GM18498 (cell line): Measurements from ENCODE around the gene TPST1.
"Not testable (repeated sequence)": the region's sequence is repeated elsewhere in the genome, so short reads cannot be mapped to it uniquely, and the experiment has no call there.

Experiments
- ATAC-seq: cut with Tn5 transposase; IDR thresholded peaks from one replicate; pipeline ENCODE4 v1.9.1; 2021; ENCODE audit warnings: mild to moderate bottlenecking, moderate library complexity; ENCODE audit not compliant: unreplicated experiment

TPST1 gene

DNA sequence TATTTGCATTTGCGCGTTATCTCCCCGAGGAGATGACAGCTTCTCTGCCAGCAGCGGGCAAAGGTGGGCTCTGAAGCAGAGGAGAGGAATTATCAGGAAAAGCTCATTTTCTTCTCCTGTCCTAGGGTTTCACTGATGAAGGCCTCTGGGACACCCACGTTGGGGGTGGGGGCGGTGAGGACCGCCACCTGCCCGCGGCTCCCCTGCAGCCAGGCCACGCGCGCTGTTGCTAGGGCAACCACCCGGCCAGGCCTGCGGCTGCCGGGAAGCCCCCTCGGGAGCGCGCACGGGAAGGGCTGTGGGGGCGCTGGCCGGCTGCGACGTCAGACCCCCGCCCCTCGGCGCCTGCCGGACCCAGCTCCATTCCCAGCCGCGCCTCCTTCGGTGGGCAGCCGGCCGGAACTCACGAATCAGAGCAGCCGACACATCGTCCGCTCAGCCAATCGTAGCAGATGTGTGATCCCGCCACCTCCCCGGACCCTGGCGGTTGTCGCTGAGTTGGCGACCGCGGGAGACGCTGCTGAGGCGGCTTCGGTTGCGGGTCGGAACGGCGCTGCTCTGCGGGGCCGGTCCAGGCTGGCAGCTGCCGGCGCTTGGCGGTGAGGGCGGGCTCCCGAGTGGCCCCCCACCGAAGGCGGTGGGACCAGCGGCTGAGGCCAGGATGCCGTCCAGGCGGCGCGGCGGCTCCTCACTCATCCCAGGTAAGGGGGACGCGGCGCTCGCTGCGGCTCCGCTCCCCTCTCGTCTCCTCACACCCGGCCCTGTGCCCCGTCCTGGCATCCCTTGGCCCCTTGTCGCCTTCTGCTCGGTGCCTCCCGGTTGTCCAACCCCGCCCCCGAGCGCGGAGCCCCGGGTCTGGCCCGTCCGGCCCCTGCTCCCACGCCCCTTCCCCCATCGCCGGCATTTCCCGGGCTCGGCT is at the start of gene TPST1:
TSS of gene TPST1 (plus strand) at position 513 of the 919 bp plus-strand sequence. CDS start 35,092 bp downstream, outside the sequence.
- ATAC-seq: peak; percentile 95

- ATAC-seq: not testable (repeated sequence)
These were observed 49.1 kb upstream of the TPST1 start for GRCh38 chr7:66156035-66156434.

- no peak for ATAC-seq
These were observed 48.1 kb upstream of the TPST1 start for GRCh38 chr7:66157060-66157459.

GRCh38 chr7:66162622-66163021 is 42.5 kb upstream of the TPST1 start:
- no peak for ATAC-seq

- no peak for ATAC-seq
These were observed 41.9 kb upstream of the TPST1 start for GRCh38 chr7:66163186-66163610.

GRCh38 chr7:66164356-66164755 is 40.8 kb upstream of the TPST1 start:
- ATAC-seq: no peak

DNA sequence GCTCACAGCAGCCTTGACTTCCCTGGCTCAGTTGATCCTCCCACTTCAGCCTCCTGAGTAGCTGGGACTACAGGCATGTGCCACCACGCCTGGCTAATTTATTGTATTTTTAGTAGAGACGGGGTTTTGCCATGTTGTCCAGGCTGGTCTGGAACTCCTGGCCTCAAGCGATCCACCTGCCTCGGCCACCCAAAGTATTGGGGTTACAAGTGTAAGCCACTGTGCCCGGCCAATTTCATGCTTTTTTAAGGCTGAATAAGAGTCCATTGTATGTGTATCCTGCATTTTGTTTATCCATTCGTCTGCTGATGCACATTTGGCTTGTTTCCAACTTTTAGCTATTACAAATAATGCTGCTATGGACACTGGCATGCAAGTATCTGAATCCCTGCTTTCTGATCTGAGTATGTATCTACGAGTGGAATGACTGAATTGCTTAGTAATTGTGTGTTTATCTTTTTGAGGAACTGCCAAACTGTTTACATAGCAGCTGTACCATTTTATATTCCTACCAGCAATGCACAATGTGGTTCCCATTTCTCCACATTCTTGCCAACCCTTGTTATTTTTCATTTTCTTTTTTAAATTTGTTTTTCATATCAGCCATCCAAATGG is 37.3 kb upstream of the TPST1 start:
- no peak for ATAC-seq

DNA sequence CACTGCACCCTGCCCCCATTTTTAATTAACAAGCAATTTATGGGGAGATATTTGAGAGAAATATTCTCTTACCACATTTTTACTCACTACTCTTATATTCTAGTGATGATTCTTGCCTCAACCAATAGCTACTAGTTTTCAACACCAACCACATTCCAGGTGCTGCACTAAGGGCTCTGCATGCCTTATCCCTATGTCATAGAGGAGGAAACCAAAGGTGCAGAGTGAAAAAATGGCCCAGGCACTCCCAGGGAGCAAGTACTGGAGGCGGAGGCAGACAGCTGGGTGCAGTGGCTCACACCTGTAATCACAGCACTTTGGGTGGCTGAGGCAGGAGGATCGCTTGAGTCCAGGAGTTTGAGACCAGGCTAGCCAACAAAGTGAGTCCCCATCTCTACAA is 35.5 kb upstream of the TPST1 start:
- ATAC-seq: no peak

DNA sequence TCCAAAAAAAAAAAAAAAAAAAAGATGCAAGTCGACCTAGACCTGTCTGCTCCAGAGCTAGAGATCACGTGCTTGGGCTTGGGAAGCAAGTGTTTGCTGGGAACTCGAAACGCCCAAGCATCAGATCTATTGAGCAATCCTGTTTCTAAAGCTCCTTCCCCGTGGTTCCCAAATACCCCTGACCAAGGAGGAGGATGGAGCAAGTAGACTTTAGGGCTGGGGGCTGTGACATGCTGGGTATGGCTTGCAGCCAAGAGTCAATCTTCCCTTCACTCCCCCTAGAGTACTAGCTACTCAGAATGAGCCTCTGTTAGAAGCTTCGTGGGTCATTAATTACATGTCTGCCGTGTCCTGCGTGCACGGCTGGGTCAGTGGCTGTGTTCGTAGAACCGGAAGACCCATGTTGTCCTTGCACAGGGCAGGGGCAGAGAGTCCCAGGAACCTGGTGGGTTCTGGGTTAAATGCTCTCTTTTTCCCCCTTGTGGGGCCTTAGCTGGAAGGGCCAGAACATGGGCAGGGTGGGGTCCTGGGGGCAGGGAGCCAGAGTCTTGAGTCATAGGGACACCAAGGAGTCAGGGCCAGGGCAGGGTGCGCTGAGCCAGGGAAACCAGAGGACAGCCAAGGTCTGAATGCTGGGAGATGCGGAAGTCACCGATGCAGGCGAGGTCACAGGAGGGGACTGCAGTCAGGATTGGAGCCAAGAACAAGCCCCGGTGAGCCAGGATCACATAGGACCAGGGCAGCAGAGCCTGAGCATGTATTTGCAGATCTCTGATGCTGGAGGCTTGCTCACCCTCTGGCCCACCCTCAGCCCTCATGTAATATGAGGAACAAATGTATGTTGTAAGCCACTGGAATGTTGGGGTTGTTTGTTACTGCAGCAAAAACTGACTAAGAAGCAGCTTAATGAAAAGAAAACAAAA is 34.6 kb upstream of the TPST1 start:
- no peak for ATAC-seq

DNA sequence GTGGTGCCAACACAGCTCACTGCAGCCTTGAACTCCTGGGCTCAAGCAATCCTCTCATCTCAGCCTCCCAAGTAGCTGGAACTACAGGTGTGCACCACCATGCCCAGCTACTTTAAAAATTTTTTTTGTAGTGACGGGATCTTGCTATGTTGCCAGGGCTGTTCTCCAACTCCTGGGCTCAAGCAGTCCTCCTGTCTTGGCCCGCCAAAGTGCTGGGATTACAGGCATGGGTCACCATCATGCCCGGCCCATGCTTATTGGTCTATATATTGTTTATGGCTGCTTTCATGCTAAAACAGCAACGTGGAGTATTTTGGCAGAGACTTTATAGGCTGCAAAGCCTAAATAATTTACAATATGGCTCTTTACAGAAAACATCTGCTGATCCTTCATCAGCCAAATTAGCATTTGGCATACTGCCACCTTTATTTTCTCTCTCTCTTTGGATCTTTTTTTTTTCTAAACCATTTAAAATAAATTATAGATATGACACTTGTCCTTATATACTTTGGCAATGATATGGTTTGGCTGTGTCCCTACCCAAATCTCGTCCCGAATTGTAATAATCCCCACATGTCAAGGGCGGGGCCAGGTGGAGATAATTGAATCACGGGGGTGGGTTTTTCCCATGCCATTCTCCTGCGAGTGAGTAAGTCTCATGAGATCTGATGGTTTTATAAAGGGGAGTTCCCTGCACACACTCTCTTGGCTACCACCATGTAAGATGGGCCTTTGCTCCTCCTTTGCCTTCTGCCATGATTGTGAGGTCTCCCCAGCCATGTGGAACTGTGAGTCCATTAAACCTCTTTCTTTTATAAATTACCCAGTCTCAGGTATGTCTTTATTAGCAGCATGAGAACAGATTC is 32.4 kb upstream of the TPST1 start:
- not testable (repeated sequence) for ATAC-seq

GRCh38 chr7:66173856-66174255 is 31.3 kb upstream of the TPST1 start:
- ATAC-seq: no peak

GRCh38 chr7:66175006-66175405 is 30.1 kb upstream of the TPST1 start:
- ATAC-seq: not testable (repeated sequence)

DNA sequence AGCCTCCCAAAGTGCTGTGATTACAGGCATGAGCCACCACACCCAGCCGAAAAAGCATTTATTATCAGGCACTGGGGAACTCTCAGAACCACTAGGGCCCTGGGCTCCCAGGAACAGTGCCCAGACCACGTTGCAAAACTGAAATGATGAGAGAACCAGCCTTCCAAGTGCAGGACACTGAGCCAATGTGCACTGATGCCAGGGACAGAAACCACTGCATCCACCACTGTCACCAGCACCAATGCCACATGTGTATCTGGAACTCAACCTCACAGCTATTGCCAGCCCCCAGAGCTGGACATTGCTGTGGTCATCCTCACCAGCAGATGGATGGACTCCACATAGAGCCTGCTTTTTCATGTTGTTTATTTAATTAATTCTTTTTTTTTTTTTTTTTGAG is 28.2 kb upstream of the TPST1 start:
- no peak for ATAC-seq

DNA sequence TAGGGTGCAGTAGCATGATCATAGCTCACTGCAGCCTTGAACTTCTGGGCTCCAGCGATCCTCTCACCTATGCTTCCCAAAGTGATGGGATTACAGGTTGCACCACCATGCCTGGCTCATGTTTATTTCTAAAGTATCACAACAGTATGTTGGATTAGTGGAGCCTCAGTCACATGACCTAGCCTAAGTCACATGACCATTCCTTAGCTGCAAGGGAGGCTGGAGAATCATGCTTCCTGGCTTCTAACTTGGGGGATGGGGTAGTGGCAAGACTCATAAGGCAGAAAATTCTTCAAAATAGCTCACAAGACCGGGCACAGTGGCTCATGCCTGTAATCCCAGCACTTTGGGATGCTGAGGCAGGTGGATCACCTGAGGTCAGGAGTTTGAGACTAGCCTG is 26.9 kb upstream of the TPST1 start:
- ATAC-seq: no peak

DNA sequence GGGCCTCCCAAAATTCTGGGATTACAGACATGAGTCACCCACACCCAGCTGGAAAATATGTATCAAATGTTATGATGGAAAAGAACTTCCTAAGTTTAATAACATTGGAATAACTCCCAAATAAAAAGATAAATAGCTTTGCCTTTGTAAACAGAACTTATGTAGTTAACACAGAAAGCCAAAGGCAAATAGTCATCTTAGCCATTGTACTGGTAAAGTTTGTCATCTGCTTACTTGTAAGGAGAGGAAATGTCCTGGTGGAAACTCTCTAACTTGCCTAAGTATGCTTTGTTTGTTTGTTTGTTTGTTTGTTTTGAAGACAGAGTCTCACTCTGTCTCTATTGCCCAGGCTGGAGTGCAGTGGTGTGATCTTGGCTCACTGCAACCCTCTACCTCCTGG is 23.8 kb upstream of the TPST1 start:
- ATAC-seq: no peak

DNA sequence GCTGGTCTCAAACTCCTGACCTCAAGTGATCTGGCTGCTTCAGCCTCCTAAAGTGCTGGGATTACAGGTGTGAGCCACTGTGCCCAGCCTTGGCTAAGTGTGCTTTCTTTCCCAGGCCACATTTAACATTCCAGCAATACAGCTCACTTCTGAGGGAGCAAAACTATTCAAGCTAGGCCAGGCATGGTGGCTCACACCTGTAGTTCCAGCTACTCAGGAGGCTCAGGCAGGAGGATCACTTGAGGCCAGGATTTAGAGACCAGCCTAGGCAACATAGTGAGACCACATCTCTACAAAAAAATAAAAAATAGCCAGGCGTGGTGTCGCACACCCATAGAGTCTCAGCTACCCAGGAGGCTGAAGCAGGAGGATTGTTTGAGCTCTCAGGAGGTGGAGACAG is 23.3 kb upstream of the TPST1 start:
- ATAC-seq: no peak

DNA sequence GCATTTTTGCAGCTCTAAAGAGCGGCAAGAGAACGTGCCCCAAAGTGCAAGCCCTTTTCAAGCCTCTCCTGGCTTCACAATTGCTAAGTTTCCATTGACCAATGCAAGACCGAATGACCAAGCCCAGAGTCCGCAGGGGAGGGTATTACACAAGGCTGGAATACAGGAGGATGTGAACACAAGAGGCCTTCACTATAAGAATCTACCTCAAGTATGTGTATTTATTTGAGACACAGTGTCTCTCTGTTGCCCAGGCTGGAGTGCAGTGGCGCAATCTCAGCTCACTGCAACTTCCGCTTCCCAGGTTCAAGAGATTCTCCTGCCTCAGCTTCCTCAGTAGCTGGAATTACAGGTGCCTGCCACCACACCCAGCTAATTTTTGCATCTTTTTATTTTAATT is 22.2 kb upstream of the TPST1 start:
- no peak for ATAC-seq

- ATAC-seq: no peak
These were observed 21.4 kb upstream of the TPST1 start for GRCh38 chr7:66183700-66184099.

DNA sequence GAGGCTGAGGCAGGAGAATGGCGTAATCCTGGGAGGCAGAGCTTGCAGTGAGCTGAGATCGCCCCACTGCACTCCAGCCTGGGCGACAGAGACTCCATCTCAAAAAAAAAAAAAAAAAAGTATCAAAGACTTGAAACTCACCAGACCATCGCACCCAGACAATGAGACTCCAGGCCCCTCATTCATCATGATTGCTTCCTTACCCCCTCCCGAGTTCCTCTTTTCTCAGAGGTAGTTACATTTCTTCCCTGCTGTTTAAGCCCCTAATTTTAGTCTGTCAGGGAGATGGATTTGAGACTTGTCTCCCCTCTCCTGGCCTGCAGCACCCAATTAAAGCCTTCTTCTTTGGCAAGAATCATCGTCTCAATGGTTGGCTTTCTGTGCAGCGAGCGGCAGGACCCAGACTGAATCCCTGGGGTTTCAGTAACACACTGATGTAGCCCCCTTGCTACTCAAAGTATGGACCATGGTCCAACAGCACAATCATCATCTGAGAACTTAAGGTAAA is 19.4 kb upstream of the TPST1 start:
- no peak for ATAC-seq

DNA sequence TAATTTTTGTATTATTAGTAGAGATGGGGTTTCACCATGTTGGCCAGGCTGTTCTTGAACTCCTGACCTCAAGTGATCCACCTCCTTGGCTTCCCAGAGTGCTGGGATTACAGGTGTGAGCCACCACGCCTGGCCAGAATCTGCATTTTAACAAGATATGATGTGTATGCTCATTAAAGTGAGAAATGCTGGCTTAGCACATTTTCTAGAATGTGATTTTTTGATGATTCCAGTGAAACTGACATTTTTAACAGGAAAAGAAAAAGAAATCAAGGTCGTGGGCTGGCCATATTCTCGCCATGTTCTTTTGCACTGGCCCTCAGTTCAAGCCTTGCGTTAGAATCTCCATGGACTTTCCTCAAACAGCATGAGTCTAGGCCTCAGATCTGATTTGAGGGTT is 18.1 kb upstream of the TPST1 start:
- ATAC-seq: no peak
